GM21390 (cell line): Measurements from ENCODE around the gene CMIP.

Experiments used
- ATAC-seq: cut with Tn5 transposase; IDR thresholded peaks from one replicate; pipeline ENCODE4 v1.9.1; 2021; ENCODE audit not compliant: unreplicated experiment

The CMIP gene

GRCh38 chr16:81546781-81547180 is 102.2 kb downstream of the CMIP start:
- ATAC-seq, result no peak

DNA sequence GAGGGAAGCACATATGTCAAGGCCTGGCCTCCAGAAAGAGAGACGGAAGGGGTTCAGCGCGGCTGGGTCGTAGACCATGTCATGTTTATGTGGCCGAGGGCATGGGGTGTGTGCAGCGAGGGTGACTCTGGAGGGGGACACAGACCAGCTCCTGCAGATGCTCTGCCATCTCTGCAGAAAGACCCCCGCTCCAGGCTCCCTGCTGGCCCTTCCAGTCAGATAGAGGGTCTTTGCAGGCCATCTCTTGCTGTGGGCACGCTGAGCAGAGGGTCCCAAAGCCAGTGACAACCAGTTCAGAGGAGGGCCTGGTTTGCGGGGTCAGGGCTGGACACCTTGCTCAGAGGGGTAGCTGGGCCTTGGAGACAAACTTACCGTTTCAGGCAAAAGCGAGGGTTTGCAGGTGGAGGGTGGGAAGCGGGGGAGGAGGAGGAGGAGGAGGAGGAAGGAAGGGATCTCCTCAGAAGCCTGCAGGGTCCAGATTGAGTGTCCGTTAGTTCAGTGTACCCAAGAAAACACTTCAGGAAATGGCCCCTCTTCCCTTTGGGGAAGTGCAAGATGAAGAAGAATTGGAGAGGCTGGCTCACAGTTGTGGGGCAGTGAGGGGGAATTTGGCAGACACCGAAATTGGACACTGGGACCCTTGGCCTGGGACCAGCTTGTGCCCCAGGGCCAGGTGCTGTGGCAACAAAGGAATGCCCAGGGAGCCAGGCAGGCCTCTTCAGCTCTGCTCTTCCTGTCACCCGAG is 102.8 kb downstream of the CMIP start:
- no peak for ATAC-seq

- ATAC-seq, result no peak
Measured at GRCh38 chr16:81547939-81548216, 103.3 kb downstream of the CMIP start.

DNA sequence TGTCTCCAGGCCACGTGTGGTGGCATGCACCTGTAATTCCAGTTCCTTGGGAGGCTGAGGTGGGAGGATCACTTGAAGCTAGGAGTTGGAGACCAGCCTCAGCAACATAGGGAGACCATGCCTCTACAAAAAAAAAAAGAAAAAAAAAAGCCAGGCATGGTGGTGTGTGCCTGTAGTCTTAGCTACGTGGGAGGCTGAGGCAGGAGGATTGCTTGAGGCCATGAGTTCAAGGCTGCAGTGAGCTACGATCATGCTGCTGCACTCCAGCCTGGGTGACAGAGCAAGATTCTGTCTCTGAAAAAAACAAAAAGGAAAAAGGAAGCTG is 103.9 kb downstream of the CMIP start:
- no peak for ATAC-seq

GRCh38 chr16:81548876-81549546 is 104.4 kb downstream of the CMIP start:
- ATAC-seq, result no peak

GRCh38 chr16:81549547-81550431 is 105.2 kb downstream of the CMIP start:
- ATAC-seq, result no peak

DNA sequence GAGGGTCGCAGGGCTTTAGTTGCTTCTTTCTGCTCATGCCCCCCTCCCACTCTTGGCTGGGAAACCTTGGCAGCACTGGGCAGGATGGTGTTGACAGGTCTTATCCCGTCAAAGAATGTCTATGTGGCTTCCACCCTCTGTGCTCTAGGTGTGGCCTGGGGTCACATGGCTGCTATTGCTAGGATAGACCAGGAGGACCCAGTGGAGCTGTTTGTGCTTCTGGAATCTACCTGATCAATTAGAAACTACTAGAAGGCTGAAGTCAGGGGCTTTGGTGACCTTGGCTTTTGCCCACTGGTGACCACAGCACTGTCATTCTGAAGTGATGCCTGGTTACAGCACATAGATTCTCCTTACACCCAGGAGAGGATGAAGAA is 105.8 kb downstream of the CMIP start:
- ATAC-seq, result no peak

DNA sequence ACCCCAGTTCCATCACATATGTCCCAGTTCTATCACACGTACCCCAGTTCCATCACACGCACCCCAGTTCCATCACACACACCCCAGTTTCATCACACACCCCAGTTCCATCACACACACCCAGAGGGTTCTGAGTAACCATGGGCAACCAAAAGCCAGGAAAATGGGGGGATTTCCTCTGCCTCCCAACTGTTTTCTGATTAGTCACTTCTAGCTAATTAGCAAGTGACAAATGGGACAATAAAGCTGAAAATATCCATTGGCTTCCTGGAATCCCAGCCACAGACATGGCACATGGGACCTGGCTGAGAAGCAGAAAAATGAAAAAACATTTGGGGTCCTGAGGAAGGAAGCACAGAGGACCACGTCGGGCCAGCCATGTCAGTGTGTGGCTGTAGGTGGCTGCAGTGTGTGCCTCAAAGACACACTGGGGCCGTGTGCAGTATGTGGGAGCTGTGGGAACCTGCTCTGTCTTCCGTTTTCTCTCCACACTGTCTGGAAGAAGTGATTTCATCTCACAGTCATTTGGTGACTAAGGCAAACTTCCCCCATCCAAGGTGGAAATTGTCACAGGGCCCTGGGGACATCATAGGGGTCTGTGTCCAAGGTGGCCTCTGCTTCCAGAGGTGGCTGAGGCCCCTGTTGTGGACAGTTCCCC is 106.7 kb downstream of the CMIP start:
- no peak for ATAC-seq

DNA sequence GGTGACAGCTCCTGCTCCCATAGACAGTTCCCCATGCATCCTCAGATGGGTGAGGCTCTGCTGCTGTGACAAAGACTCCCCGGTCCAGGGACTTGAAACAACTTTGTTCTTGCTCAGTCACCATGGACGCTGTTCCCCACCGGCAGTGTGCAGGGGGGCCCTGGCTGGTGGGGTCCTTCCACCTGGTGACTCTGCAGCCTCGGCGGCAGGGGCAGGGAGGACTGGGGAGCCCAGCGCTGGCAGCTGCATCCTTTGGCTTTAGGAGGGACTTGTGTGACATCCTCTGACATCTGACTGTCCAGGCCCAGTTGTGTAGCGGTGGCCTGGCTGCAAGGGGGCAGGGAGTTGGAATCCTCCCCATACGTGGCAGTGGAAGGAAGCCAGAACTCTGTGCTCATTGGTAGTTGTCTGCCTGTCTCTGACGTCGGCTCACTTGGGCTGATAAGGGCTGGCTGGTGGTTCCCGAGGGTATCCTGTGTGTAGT is 107.3 kb downstream of the CMIP start:
- ATAC-seq, result no peak

DNA sequence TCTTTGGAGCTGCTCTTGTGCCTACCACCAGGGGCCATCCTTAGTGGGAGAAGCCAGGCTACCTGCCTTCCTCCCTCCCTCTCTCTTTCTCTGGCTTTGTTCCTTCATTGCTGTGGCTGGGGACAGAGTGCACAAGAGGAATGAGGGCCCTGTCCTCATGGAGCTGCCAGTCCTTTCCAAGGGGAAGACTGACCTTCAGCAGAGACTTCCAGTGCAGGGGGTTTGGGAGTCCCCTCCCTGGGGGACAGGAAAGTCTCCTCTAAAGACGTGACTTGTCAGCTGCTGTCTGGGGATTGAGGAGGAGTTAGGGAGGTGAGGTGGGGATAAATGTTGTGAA is 108.1 kb downstream of the CMIP start:
- ATAC-seq, result no peak

DNA sequence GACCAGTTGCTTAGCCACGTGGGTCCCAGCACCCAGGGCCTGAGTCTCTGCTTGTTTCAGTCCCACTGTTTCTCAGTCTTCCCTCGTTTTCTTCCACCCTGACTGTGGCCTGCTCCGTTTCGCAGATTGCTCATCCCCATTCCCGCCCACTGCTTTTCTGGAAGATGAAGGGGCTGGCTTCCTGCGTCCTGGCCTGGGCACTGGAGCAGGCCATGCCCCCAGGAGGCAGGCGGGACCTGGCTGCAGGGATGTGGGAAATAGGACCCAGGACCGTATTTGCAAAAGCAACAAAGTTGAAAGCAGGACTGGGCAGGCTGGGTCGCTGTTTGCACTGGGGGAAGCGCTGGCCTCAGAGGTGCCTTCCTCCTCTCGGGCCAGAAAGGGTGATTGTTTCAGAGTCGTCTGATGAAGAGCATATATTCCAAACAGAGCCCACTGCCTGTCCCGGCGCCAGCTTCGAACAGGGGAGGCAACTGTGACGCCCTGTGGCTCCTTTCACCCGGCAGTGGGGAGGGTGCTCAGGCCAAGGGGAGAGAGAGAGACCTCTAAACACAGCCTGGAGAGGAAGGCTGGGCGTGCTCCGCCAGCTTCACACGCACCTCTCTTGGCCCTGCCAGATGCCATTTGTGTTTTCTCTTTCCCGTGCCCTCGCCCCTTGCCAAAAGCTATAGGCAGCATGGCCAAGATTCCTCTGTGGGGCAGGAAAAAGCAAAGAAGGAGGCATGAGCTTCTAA is 108.6 kb downstream of the CMIP start:
- no peak for ATAC-seq

GRCh38 chr16:81553814-81554675 is 109.4 kb downstream of the CMIP start:
- ATAC-seq, result no peak

GRCh38 chr16:81554979-81555378 is 110.4 kb downstream of the CMIP start:
- ATAC-seq, result no peak

GRCh38 chr16:81555660-81556059 is 111.1 kb downstream of the CMIP start:
- no peak for ATAC-seq

- ATAC-seq, result no peak
Measured at GRCh38 chr16:81556715-81557284, 112.2 kb downstream of the CMIP start.

DNA sequence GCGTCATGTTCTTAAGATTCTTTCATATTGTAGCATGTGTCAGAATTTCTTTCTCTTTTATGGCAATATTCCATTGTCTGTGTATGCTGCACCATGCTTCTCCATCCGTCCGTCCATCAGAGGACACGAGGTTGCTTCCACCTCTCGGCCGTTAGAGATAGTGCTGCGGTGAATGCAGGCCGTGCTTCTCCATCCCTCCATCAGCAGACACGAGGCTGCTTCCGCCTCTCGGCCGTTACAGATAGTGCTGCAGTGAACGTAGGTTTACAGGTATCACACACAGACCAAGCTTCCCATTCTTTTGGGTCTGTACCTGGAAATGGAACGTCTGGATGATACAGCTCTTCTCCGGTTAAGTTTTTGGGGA is 113.5 kb downstream of the CMIP start:
- no peak for ATAC-seq

DNA sequence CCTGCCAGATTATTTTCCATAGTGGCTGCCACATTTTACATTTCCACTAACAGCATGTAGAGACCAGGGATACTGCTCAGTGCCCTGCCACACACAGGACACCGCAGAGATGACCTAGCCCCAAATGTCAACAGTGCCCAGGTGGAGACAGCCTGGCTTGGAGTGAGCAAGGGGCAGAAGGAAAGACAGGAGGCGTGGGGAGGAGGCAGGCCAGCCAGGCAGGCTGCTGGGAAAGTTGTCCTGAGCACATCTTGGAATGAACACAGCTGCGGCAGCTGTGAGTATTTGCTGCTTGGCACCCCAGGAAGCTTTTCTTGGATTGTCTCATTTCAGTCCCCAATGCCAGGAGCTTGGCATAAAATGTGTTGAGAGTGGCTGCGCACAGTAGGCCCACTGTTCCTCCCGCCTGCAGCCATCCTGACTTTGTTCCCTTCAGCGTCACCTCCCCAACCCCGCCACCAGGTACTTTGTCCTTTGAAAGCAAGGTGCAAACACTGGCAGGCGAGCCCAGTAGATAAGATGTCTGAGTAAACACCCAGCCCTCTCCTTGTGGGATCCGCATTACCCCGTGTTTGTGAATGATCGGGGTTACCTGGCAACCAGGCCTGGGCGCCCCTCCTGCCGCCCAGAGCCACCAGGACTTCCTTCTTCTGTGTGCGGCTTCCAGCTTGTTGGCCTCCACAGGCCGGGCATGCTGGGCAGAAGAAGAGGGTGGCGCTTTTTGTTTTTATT is 114.0 kb downstream of the CMIP start:
- ATAC-seq, result no peak

DNA sequence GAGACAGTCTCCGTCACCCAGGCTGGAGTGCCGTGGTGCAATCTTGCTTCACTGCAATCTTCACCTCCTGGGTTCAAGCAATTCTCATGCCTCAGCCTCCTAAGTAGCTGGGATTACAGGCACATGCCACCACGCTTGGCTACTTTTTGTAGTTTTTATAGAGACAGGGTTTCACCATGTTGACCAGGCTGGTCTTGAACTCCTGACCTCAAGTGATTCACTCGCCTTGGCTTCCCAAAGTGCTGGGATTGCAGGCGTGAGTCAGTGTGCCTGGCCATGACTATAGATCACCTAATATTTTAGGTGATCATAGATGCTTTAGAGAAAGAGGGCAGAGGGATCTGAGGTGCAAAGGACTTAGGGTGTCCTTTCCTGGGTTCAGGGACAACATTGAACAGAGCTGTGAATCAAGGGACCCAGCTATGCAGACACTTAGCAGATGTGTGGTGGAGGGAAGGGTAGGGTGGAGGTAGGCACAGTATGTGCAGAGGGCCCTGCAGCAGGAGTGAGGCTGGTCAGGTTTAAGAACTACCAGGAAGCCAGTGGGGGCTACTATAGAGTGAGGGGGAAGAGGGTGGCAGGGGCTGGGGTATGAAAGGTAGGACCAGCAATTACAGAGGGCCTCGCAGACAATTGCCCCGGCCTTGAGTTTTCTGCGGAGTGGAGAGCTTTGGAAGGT is 116.5 kb downstream of the CMIP start:
- no peak for ATAC-seq
